Gastrocnemius medialis (tissue), 4 donors: ENCODE measurements around the gene C10orf95.

ENCODE experiments used
- CTCF ChIP-seq, 5 experiments: fragments of 450-650 bp in 3 of 5; fragments of 200-600 bp in 2 of 5; sonication (generic) in 2 of 5; IDR thresholded peaks in 4 of 5; conservative IDR thresholded peaks in 1 of 5; 1 replicate in 4 of 5; 2 replicates in 1 of 5; pipeline ENCODE4 v1.5.1; 2016 to 2019; ENCODE audit warnings: antibody characterized with exemption in 5 of 5, mild to moderate bottlenecking in 3 of 5, moderate library complexity in 3 of 5
- POLR2A ChIP-seq, 2 donors: fragments of 450-650 bp; IDR thresholded peaks; one replicate each; pipeline ENCODE4 v1.6.1; 2017; ENCODE audit warnings: antibody characterized with exemption in 2 of 2, mild to moderate bottlenecking in 2 of 2, moderate library complexity in 2 of 2

GRCh38 chr10:102485093-102485784 lies 33.9 kb upstream of the C10orf95 start:
- no peak for TF ChIP-seq CTCF (IDR thresholded peaks at IDR 0.05 in 4 of 5, conservative IDR thresholded peaks at IDR 0.05 in 1 of 5)
- TF ChIP-seq POLR2A (IDR thresholded peaks at IDR 0.05), result no peak
